ENCODE results near the gene DKKL1.

DNA sequence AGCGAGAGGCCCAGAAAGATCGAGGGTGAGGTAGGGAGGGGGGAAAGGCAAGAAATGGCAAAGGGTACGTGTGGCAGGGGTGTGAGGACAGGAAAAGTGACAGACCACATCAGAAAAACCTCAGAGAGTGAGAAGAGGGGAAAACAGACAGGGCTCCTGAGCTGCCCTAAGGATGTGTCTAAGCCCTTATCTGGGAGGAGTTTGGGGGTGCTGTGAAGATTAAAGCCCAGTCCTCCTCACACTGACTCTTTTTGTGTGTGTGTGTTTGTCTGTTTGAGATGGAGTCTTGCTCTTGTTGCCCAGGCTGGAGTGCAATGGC is 60.3 kb downstream of the DKKL1 start:
- TF ChIP-seq CEBPB (IDR thresholded peaks at IDR 0.05; ENCODE audit: low read depth) (no peak), CTCF (IDR thresholded peaks at IDR 0.05 in 2 of 3, conservative IDR thresholded peaks at IDR 0.05 in 1 of 3; ENCODE audit: borderline replicate concordance in 1 of 3, insufficient read depth in 1 of 3, low read depth in 2 of 3, low read length in 2 of 3) (no peak), EZH2 (IDR thresholded peaks at IDR 0.05) (no peak)
- TF ChIP-seq, protein P1, sequence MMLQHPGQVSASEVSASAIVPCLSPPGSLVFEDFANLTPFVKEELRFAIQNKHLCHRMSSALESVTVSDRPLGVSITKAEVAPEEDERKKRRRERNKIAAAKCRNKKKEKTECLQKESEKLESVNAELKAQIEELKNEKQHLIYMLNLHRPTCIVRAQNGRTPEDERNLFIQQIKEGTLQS (IDR thresholded peaks at IDR 0.05) = no peak
